Measurements from ENCODE around the gene TMEM127.

DNA sequence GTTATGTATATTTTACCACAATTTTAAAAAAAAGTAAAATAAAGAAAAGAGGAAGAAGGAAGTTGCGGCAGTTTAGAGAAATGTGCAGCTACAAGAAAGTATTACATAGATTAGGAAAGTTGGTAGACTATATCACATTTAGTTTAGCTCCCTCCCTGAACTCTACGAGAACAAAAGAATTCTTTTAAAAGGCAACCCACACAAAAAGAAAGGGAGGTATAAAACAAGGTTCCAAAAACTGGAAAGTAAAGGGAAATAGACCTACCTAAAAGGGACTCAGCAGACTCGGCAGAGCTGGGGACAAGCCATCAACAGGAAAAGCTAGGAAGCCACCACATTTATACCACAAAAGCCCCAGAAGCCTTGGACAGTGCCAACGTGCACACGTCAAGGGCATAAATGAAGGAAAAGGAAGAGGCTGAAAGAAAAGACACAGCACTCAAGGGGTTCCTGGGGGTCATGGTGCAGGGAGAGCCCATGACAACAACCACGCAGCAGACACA, 9.1 kb downstream of the TMEM127 start:
- TF ChIP-seq CTCF (IDR thresholded peaks at IDR 0.05) (no peak), POLR2A (IDR thresholded peaks at IDR 0.05) (no peak)

All from heart left ventricle (tissue), 13 donors.